GM12874 (cell line): ENCODE data around the gene PDGFA.

Experiments used
- CTCF ChIP-seq: IDR thresholded peaks from 2 replicates; pipeline ENCODE4 v1.5.1; 2011; ENCODE audit warnings: low read depth, mild to moderate bottlenecking, control low read depth, low read length, moderate library complexity; ENCODE audit not compliant: insufficient read depth

The PDGFA gene

GRCh38 chr7:562789-563628 is 43.4 kb upstream of the PDGFA start:
- no peak for TF ChIP-seq CTCF

GRCh38 chr7:562374-562675 is 42.7 kb upstream of the PDGFA start:
- no peak for TF ChIP-seq CTCF

- TF ChIP-seq CTCF = no peak
These were observed 42.2 kb upstream of the PDGFA start for GRCh38 chr7:561631-562373.

GRCh38 chr7:560966-561630 is 41.5 kb upstream of the PDGFA start:
- no peak for TF ChIP-seq CTCF

GRCh38 chr7:559396-559705 is 39.7 kb upstream of the PDGFA start:
- no peak for TF ChIP-seq CTCF

GRCh38 chr7:557558-557881 is 37.9 kb upstream of the PDGFA start:
- no peak for TF ChIP-seq CTCF

GRCh38 chr7:556837-557557 is 37.4 kb upstream of the PDGFA start:
- no peak for TF ChIP-seq CTCF
